ENCODE results near the gene BTNL2.
"Not testable (repeated sequence)": the region's sequence is repeated elsewhere in the genome, so short reads cannot be mapped to it uniquely, and the experiment has no call there.

Gene BTNL2, protein sequence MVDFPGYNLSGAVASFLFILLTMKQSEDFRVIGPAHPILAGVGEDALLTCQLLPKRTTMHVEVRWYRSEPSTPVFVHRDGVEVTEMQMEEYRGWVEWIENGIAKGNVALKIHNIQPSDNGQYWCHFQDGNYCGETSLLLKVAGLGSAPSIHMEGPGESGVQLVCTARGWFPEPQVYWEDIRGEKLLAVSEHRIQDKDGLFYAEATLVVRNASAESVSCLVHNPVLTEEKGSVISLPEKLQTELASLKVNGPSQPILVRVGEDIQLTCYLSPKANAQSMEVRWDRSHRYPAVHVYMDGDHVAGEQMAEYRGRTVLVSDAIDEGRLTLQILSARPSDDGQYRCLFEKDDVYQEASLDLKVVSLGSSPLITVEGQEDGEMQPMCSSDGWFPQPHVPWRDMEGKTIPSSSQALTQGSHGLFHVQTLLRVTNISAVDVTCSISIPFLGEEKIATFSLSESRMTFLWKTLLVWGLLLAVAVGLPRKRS

DNA sequence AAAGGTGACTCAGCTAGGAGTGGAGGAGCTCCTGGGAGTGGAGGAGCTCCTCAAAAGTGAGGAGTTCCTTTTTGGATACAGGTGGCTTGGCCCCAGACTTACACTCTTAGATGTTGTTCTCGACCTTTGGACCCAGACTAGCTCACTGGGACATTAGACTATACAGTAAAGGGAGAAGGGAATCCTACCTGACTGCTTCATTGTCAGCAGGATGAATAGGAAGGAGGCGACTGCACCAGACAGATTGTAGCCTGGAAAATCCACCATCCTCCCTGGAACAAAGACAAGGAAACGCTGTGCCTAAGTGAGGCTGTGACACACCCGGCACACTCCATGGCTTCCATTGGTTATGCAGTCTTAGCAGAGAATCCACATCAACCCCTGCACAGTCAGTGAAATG, at the start of gene BTNL2:
Gene BTNL2 (minus strand): TSS at position 325 of the 400 bp plus-strand sequence. CDS start 58 bp downstream, at position 267.
- DNase-seq (ENCODE audit: low read depth in 2 of 2), result no peak

DNA sequence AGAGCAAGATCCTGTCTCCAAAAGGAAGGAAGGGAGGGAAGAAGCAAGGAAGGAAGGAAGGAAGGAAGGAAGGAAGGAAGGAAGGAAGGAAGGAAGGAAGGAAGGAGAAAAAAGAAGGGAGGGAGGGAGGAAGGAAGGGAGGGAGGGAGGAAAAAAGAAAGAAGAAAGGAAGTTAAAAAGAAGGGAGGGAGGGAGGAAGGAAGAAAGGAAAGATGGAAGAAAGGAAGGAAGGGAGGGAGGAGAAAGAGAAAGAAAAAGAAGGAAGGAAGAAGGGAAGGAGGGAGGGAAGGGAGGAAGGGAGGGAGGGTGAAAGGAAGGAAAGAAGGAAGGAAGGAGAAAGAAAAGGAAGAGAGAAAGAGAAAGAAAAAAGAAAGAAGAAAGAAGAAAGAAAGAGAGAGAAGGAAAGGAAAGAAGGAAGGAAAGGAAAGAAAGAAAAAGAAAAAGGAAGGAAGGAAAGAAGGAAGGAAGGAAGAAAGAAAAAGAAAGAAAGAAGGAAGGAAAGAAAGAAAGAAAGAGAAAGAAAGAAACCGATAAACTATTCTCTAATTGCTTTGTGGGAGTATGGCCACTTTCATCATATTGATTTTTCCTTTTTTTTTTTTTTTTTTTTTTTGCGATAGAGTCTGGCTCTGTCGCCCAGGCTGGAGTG, 42.2 kb upstream of the BTNL2 start:
- DNase-seq (ENCODE audit: low read depth in 2 of 2), result no peak

DNA sequence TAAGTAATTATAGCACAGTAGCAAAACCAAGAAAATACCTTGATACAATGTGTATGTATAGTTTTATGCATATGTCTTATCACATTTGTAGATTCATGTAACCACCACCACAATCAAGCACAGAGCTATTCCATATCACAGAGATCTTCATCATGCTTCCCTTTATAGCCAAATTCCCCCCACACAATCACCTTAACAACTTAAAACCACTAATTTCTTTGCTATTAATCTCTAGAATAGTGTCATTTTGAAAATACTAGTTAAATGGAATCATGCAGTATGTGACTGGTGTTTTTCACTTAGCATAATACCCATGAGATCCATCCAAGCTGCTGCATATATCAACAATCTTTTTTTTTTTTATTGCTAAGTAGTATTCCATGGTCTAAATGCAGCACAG, 41.0 kb upstream of the BTNL2 start:
- no peak for DNase-seq (ENCODE audit: low read depth in 2 of 2)

- no peak for DNase-seq (ENCODE audit: low read depth in 2 of 2)
These were observed 38.4 kb upstream of the BTNL2 start for GRCh38 chr6:32445321-32445854.

DNA sequence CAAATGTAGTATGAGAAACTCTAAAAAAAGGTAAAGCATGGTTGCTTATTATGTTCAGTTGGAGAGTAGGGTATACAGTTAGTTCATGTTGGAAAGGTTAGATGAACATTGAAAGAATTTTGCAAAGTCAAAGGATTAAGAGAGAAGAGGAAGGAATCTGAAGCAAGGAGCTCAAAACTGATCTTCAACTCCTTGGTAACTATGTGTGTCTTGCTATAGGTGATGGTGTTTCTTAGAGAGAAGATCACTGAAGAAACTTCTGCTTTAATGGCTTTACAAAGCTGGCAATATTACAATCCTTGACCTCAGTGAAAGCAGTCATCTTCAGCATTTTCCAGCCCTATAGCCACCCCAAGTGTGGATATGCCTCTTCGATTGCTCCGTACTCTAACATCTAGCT, 37.5 kb upstream of the BTNL2 start:
- no peak for DNase-seq (ENCODE audit: low read depth in 2 of 2)

- no peak for DNase-seq (ENCODE audit: low read depth in 2 of 2)
These were observed 36.1 kb upstream of the BTNL2 start for GRCh38 chr6:32442977-32443552.

DNA sequence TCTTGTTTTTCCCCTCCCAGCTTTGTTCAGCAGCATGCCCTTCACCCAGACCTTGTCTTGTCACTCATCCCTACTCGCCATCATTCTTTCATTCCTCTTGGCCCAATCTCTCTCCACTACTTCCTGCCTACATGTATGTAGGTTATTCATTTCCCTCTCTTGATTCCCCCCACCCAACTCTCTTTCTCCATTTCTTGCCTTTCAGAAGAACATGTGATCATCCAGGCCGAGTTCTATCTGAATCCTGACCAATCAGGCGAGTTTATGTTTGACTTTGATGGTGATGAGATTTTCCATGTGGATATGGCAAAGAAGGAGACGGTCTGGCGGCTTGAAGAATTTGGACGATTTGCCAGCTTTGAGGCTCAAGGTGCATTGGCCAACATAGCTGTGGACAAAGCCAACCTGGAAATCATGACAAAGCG, 35.3 kb upstream of the BTNL2 start:
- DNase-seq (ENCODE audit: low read depth in 2 of 2), result no peak

DNA sequence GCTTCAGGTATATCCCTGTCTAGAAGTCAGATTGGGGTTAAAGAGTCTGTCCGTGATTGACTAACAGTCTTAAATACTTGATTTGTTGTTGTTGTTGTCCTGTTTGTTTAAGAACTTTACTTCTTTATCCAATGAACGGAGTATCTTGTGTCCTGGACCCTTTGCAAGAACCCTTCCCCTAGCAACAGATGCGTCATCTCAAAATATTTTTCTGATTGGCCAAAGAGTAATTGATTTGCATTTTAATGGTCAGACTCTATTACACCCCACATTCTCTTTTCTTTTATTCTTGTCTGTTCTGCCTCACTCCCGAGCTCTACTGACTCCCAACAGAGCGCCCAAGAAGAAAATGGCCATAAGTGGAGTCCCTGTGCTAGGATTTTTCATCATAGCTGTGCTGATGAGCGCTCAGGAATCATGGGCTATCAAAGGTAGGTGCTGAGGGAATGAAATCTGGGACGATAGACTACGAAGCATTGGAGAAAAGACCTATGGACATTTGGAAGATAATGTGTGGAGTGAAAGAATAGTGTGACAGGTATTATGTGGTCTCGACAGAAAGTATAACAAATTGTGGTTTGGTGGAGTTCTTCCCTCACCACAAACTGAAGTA, 32.7 kb upstream of the BTNL2 start, which contains the start of gene HLA-DRA:
Gene HLA-DRA (plus strand): TSS at position 286 of the 613 bp plus-strand sequence. CDS start 64 bp downstream, at position 350.
- no peak for DNase-seq (ENCODE audit: low read depth in 2 of 2)

DNA sequence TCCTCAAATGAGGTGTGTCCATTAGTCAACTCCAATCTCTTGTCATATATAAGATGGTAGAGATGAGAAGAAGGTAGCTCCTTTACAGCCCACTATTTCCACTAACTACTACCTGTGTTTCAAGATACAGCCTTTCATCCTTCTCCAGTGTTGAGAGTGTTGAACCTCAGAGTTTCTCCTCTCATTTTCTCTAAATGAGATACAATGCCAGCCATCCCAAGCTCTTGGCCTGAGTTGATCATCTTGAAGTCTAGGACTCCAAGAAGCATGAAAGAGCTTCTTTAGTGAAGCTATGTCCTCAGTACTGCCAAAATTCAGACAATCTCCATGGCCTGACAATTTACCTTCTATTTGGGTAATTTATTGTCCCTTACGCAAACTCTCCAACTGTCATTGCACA, 32.2 kb upstream of the BTNL2 start:
- no peak for DNase-seq (ENCODE audit: low read depth in 2 of 2)

DNA sequence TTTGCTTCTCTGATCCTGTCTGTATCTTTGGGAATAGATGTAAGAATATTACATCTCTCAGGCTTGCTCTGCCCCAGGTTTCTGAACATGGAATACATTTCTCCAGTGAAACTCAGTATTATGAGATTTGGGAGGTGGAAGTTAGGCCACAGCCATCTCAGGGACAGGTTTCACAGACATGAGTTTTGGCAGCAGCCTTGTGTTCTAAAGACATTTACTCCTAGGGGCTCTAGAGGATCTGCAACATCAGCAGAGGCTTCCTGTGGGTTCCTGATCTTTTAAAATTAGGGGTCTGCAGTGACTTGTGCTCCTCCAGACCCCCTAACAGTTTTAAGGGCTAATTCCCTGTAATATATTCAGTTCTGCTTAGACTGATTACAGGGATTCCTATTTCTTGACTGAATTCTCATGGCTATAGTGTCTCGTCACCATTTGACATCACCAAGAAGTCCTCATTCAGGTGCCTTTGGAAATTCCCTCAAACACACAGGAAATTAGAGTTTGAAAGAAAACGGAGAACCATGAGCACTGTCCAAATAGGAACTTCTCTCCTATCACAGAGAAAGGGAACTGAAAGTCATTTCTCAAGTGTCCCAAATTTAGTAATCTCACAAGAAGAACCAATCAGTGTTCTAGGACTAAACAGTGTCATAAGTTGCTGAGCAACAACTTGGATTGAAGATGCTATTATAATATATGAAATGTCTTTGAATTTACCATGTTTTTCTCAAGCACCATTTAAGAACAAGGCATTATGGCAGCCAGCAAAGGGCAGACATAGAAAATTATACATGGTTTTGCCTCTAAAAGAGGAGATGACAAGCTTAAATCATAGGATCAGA, 30.2 kb upstream of the BTNL2 start:
- DNase-seq (ENCODE audit: low read depth in 2 of 2), result no peak

DNA sequence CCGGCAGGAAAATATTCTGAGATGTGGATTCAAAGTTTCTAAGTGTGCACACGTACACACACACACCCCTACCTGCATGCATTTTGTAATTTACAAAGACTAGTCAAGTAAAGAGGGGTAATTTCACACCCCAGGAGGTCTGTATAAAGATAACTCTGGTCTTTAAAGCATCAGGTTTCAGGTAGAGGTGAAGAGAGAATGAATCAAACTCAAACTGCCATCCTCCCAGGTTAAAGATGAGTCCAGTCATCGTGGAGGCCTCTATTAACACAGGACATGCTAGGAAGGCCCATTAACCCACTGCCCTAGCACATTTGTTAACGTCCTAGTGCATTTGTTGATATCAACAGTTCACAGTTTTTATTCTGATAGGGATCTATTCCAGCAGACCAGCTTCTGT, 29.2 kb upstream of the BTNL2 start:
- no peak for DNase-seq (ENCODE audit: low read depth in 2 of 2)

- not testable (repeated sequence) for DNase-seq (ENCODE audit: low read depth in 2 of 2)
These were observed 27.0 kb upstream of the BTNL2 start for GRCh38 chr6:32433950-32434349.

- DNase-seq (ENCODE audit: low read depth in 2 of 2), result no peak
These were observed 25.1 kb upstream of the BTNL2 start for GRCh38 chr6:32432050-32432450.

DNA sequence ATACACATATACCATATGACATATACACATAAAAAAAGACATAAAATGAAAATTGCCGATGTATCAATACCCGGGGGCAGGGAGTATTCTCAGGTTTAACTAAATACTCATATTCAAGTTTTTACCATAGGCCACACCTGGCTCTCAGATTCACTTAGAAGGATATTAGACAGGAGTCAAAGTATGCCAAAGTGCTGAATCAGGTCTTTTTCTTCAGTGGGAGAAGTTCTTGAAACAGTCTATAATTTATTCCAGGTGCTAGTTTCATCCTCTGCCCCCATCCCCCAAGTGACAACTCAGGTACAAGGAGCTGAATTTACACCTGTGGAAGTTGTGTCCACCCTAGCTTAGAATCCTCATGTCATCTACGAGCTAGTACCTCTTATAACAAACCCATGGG, 24.2 kb upstream of the BTNL2 start:
- no peak for DNase-seq (ENCODE audit: low read depth in 2 of 2)

- DNase-seq (ENCODE audit: low read depth in 2 of 2), result no peak
These were observed 23.2 kb upstream of the BTNL2 start for GRCh38 chr6:32430179-32430578.

DNA sequence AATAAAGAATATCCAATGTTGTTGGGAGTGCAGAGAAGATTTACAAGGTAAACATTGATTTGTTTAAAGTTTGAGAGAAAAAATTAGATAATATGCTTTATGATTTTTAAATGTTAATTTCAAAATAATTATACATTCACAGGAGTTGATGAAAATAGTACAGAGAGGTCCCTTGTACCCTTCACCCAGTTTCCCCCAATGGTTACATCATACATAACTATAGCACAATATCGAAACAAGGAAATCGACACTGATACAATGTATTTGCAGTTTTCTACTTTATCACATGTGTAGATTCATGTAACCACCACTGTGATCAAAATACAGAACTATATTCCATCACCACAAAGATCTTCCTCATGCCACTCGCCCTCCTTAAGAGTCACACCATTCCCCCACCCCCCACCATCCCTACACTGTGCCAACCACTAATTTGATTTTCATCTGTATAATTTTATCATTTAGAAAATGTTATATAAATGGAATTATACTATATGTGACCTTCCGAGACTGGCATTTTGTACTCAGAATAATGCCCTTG, 21.0 kb upstream of the BTNL2 start:
- DNase-seq (ENCODE audit: low read depth in 2 of 2), result no peak

- no peak for DNase-seq (ENCODE audit: low read depth in 2 of 2)
These were observed 20.2 kb upstream of the BTNL2 start for GRCh38 chr6:32427218-32427617.

DNA sequence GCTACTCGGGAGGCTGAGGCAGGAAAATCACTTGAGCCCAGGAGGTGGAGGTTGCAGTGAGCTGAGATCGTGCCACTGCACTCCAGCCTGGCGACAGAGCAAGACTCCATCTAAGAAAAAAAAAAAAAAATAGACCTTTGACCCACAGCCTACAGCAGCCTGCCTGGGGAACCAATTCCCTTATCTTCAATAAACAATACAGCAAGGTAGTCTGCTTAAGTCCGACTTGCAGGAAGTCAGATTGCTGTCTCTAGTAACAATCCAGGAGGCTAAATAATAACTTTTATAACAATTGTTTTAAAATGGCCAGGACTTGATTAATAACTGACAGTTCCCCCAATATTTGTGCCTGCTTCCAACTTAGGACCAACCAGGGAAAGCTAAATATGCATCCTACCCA, 19.4 kb upstream of the BTNL2 start:
- DNase-seq (ENCODE audit: low read depth in 2 of 2), result no peak

- DNase-seq (ENCODE audit: low read depth in 2 of 2), result no peak
These were observed 17.8 kb upstream of the BTNL2 start for GRCh38 chr6:32424589-32425300.

GRCh38 chr6:32416036-32416435, 9.1 kb upstream of the BTNL2 start:
- no peak for DNase-seq (ENCODE audit: low read depth in 2 of 2)

Measured in activated CD8-positive, alpha-beta memory T cell treated with anti-CD3 and anti-CD28 coated beads for 4 hours (primary cell).